ENCODE data around the gene RASSF4.

RASSF4 gene

GRCh38 chr10:44967616-44968015 lies 8.0 kb downstream of the RASSF4 start:
- Histone ChIP-seq H3K9me3 (no peaks in the 10 kb centered on the region), H3K36me3 (peaks cover 35% of the 10 kb centered on the region), H3K27me3 (no peaks in the 10 kb centered on the region), H3K9ac (peak overlapping the region; percentile 36; the same call in 1 of the 2 replicates), H3K4me1 (peaks cover 79% of the 10 kb centered on the region), H3K4me2 (peak overlapping the region; percentile 73), H3K27ac (peak overlapping the region; percentile 74), H4K20me1 (no peaks in the 10 kb centered on the region), H3K4me3 (no peak overlapping the region)
- no peak for TF ChIP-seq Cebpa-rat (IDR thresholded peaks at IDR 0.05)

DNA sequence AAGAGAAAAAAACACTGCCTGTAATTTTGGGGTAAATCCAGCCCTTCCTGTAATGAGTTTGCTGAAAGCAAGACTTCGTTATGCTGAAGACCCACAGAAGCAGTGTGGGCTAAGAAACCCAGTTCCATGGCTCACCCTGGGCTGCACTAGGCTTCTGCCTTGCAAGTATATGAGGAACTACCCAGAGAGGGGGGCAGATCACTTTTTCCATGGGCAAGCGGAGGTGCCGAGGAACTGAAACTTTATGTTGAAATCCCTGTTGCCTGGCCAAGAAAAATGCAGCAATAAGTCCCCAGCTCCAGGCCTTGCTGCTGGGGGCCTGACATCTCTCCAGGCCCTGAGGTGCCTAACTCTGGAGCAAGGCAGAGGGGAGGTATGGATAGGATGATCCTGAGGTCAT lies 8.5 kb downstream of the RASSF4 start:
- H3K4me2 ChIP-seq = peak overlapping the region; percentile 73
- no peaks in the 10 kb centered on the region for H4K20me1 ChIP-seq
- no peak overlapping the region for H3K4me3 ChIP-seq
- peak; percentile 36; the same call in 1 of the 2 replicates for TF ChIP-seq Cebpa-rat (IDR thresholded peaks at IDR 0.05)
- H3K36me3 ChIP-seq = peaks cover 35% of the 10 kb centered on the region
- no peaks in the 10 kb centered on the region for H3K27me3 ChIP-seq
- peak overlapping the region; percentile 74 for H3K27ac ChIP-seq
- H3K9ac ChIP-seq = peak overlapping the region; percentile 36; the same call in 1 of the 2 replicates
- peaks cover 79% of the 10 kb centered on the region for H3K4me1 ChIP-seq
- no peaks in the 10 kb centered on the region for H3K9me3 ChIP-seq

- 0 out of 2 replicates have a peak, but pooled peaks have one; percentile 4 for TF ChIP-seq Cebpa-rat (IDR thresholded peaks at IDR 0.05)
- peak overlapping the region; percentile 73 for H3K4me2 ChIP-seq
- H3K4me1 ChIP-seq = peaks cover 79% of the 10 kb centered on the region
- H3K4me3 ChIP-seq = no peak overlapping the region
- no peaks in the 10 kb centered on the region for H4K20me1 ChIP-seq
- peaks cover 35% of the 10 kb centered on the region for H3K36me3 ChIP-seq
- H3K27me3 ChIP-seq = no peaks in the 10 kb centered on the region
- peak overlapping the region; percentile 74 for H3K27ac ChIP-seq
- H3K9ac ChIP-seq = peak overlapping the region; percentile 5; the same call in 1 of the 2 replicates
- no peaks in the 10 kb centered on the region for H3K9me3 ChIP-seq
These were observed 9.1 kb downstream of the RASSF4 start for GRCh38 chr10:44968500-44969400.

- H3K4me2 ChIP-seq = no peak overlapping the region
- no peaks in the 10 kb centered on the region for H3K9me3 ChIP-seq
- no peaks in the 10 kb centered on the region for H4K20me1 ChIP-seq
- H3K4me1 ChIP-seq = peaks cover 79% of the 10 kb centered on the region
- H3K4me3 ChIP-seq = no peak overlapping the region
- peaks cover 35% of the 10 kb centered on the region for H3K36me3 ChIP-seq
- no peaks in the 10 kb centered on the region for H3K27me3 ChIP-seq
- H3K9ac ChIP-seq = no peak overlapping the region
- no peak for TF ChIP-seq Cebpa-rat (IDR thresholded peaks at IDR 0.05)
- no peak overlapping the region for H3K27ac ChIP-seq
These were observed 10.3 kb downstream of the RASSF4 start for GRCh38 chr10:44969854-44970253.

- Histone ChIP-seq H4K20me1 (peaks cover 3% of the 10 kb centered on the region), H3K27ac (no peak overlapping the region), H3K4me1 (peaks cover 76% of the 10 kb centered on the region), H3K9ac (no peak overlapping the region), H3K4me3 (no peak overlapping the region), H3K27me3 (no peaks in the 10 kb centered on the region), H3K4me2 (no peak overlapping the region), H3K9me3 (no peaks in the 10 kb centered on the region), H3K36me3 (peaks cover 35% of the 10 kb centered on the region)
- TF ChIP-seq Cebpa-rat (IDR thresholded peaks at IDR 0.05) = no peak
These were observed 11.3 kb downstream of the RASSF4 start for GRCh38 chr10:44970812-44971395.

- peaks cover 9% of the 10 kb centered on the region for H4K20me1 ChIP-seq
- no peak overlapping the region for H3K4me3 ChIP-seq
- peaks cover 76% of the 10 kb centered on the region for H3K4me1 ChIP-seq
- no peak for TF ChIP-seq Cebpa-rat (IDR thresholded peaks at IDR 0.05)
- H3K4me2 ChIP-seq = no peak overlapping the region
- H3K36me3 ChIP-seq = peaks cover 35% of the 10 kb centered on the region
- H3K27me3 ChIP-seq = no peaks in the 10 kb centered on the region
- no peaks in the 10 kb centered on the region for H3K9me3 ChIP-seq
- no peak overlapping the region for H3K27ac ChIP-seq
- no peak overlapping the region for H3K9ac ChIP-seq
These were observed 11.8 kb downstream of the RASSF4 start for GRCh38 chr10:44971434-44971833.

- Histone ChIP-seq H3K27ac (peak overlapping the region; percentile 82; the same call in 1 of the 2 replicates), H3K4me2 (peak overlapping the region; percentile 98), H3K9me3 (no peaks in the 10 kb centered on the region), H4K20me1 (peaks cover 16% of the 10 kb centered on the region), H3K4me1 (peaks cover 76% of the 10 kb centered on the region), H3K9ac (peak overlapping the region; percentile 19; the same call in 1 of the 2 replicates), H3K4me3 (no peak overlapping the region), H3K27me3 (no peaks in the 10 kb centered on the region), H3K36me3 (peaks cover 41% of the 10 kb centered on the region)
- TF ChIP-seq Cebpa-rat (IDR thresholded peaks at IDR 0.05) = no peak
These were observed 12.5 kb downstream of the RASSF4 start for GRCh38 chr10:44971935-44972757.

DNA sequence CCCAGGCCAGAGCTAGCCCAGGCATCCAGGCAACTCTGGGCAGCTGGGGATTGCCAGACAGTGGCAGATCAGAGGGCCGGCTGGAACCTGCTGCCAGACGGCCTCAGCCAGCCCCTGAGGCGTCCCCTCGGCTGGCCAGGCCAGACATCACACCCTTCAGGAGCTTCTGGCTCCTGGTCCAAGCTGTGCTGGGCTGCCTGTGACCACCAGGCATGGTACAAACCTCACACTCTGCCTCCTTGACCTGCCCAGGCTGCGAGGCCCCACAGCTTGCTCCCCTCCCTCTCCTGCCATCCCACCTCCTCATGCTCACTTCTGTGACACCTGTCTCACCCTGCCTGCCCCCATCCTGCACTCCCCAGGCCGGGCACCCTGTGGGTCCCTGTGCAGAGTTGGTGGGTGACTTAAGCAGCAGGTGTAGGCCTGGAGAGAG lies 13.3 kb downstream of the RASSF4 start:
- Histone ChIP-seq H3K27me3 (no peaks in the 10 kb centered on the region), H3K4me1 (peaks cover 76% of the 10 kb centered on the region), H3K4me3 (peak overlapping the region; percentile 62; the same call in 1 of the 2 replicates), H3K9me3 (no peaks in the 10 kb centered on the region), H3K36me3 (peaks cover 47% of the 10 kb centered on the region), H3K4me2 (peak overlapping the region; percentile 98), H3K27ac (peak overlapping the region; percentile 82; the same call in 1 of the 2 replicates), H4K20me1 (peaks cover 23% of the 10 kb centered on the region), H3K9ac (peak overlapping the region; percentile 75)
- TF ChIP-seq Cebpa-rat (IDR thresholded peaks at IDR 0.05) = no peak

DNA sequence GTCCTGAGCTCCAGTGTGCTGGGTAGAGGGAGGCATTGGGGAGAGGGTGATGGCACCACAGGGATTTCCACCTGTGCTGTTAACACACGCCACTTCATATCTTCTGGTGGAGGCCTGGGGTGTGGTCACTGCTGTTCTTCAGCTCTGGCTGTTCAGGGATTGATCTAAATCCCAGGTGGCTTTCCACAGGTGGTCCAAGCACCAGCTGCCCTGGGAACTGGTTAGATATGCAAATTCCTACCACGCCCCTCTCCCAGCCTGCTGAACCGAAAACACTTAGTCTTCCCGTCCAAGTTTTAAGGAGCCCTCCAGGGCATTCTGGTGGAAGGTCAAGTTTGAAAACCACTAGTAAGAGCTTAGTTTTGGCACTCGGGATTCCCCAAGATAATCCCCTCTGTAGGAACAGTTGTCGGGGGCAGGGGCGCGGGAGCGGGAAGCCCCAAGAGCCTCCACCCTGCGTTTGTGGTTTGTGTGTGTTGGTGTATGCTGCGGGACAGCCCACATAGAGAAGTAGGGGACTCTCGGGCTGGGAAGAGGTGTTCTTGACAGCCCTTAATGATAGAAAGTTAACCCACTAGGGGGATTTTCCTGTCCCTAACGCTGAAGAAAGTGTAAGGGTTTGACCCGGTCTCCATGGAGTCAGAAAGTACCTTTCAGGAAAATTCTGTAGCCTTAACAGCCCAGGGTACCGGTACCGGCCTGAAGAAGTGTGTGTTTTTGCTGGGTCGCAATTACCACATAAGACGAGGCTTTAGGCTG lies 13.9 kb downstream of the RASSF4 start:
- Histone ChIP-seq H4K20me1 (peaks cover 23% of the 10 kb centered on the region), H3K36me3 (peaks cover 47% of the 10 kb centered on the region), H3K27me3 (no peaks in the 10 kb centered on the region), H3K9ac (peak overlapping the region; percentile 75), H3K27ac (peak overlapping the region; percentile 82), H3K4me2 (peak overlapping the region; percentile 98), H3K4me1 (peaks cover 76% of the 10 kb centered on the region), H3K4me3 (peak overlapping the region; percentile 62), H3K9me3 (no peaks in the 10 kb centered on the region)
- no peak for TF ChIP-seq Cebpa-rat (IDR thresholded peaks at IDR 0.05)
